Activated T-cell treated with anti-CD3 and anti-CD28 coated beads for 24 hours (primary cell): ENCODE results near the gene CLRN2.

Experiments used
- DNase-seq: peaks from one replicate; pipeline ENCODE4 v3.0.0-alpha.2; 2020; ENCODE audit warnings: low read depth

Gene CLRN2, protein sequence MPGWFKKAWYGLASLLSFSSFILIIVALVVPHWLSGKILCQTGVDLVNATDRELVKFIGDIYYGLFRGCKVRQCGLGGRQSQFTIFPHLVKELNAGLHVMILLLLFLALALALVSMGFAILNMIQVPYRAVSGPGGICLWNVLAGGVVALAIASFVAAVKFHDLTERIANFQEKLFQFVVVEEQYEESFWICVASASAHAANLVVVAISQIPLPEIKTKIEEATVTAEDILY

DNA sequence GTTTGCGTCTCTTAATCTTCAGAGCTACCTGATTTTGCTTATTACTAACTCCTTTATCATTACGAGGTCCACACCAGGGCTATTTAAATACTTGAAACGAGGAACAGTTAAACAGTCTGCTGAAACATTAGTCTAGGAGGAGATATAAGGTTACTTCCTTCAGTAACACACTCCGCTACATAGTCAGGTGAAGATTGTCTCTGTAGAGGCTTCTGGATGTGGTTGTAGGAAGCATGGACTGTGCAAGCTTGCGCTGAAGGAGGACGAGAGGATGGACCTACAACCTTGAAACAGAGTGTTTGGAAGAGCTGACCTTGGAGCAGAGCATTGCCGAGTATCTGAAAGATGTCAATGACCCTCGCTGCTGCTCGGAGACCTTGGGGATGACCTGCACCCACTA, at the start of gene CLRN2:
Gene CLRN2, plus strand, starts transcription at position 301 of the 400 bp plus-strand sequence. CDS start 102 bp downstream, outside the sequence.
- DNase-seq: no peak

DNA sequence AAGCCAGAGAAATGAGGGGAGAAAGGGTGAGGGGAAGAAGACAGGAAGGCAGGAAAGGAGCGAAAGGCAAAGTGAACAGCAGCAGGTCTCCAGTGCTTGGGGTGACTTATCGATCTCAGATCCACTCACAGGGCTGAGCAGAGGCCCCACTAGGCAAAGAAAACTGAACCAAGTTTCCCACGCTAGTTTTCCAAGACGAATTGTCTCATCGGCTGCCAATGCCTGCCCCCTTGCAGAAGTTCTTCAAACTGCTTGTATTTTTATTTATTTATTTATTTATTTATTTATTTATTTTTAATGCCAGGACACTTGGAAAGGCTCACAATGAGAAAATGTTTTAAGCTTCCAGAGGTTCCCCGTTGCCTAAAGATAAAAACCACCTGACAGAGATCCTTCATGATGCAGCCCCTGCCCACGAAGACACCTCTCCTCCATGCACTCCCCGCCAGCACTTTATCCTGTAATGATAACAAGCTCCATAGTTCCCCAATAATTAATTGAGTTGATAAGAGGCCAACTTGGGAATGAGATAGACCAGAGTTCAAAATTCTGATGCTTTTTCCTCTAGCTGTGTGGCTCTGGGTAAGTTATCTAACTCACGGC, 46.2 kb upstream of the CLRN2 start:
- no peak for DNase-seq

DNA sequence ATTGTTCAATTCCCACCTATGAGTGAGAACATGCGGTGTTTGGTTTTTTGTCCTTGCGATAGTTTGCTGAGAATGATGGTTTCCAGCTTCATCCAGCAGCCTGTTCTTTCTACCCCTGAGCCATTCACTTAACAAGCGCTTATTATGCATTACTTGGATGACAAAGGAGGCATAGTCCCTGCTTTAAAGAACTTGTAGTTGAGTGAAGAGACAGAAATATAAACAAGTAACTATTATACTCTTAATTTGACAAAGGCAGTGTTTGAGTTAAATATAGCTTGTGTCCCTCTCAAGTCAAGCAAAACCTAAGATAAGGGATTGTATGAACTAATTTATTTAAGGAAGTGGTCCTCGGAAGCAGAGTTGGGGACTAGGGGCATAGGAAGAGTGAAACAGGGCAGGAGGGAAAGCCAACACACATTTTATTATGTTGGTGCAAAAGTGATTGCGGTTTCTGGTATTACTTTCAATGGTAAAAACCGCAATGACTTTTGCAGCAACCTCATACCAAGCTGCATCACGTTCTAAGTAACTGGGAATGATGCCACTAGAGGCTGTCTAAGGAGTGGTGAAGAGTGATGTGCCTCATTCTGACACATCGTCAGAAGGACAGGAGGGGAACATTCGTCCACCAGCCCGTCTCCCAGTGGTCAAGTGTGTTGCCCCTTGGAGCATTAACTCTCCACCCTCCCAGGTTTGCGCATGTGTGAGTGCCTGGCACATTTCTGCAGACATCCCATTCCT, 44.9 kb upstream of the CLRN2 start:
- DNase-seq: no peak

DNA sequence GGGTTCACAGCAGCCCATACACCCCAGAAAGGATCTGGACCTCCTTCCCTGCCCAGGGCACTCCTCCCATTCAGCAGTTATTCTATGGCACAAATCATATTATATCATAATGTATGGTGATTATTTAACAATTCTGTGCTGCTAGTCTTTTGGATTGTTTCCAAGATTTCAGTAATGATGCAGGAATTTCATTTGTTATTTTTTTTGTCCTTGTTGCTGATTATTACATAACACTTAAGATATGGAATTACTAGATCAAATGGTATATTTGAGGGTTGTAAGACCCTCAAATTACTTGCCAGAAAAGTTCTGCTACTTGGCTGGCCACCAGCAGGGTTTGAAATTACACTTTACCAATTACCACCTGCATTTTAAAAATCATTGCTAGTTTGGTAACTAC, 39.5 kb upstream of the CLRN2 start:
- DNase-seq: no peak

DNA sequence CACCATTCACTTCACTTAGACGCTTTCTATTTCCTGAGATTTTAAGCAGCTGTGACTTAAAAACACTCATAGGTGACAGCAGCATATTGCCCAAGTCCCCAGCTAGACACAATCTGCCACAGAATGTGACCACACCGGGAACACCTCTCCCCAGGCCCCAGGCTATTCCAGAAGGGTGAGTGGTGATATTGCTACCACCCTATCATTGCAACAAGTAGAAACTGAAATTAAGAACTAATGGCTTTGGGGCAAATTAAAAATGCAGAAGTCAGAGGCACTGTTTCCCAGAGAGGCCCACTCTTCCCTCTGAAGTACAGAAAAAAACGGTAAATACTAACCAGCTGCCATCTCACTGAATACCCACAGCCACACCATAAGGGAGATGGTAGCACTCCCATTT, 38.1 kb upstream of the CLRN2 start:
- DNase-seq: no peak

DNA sequence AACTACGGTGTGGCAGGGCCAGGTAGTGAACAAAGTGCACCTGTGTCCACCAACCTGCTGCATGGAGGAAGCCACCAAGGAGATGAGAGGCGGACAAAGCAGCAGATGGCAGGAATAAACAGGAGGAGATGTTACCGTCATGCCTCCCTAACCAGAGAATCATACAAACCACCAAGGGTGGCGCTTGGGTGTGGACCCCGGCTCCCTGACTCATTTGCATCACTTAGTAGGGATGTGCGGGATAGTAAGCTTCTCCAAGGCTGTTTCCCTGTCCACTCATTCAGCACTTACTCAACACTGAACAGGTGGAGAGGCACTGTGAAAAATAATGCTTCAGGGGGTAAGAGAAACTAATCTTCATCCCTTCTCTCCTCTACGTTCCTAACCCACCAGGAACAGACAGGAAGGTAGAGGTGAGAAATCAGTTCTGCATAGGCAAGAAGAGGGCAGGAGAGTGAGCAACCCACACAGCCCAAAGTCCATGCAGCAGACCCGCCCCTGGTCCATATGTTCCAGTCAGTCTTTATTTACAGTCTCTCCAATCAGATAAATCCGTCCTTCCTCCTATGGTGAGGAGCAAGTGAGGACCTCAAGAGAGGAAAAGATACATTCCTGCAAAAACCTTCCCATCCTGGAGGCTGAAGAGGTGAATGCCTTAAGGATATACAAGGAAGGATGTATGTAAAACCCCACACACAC, 37.0 kb upstream of the CLRN2 start:
- DNase-seq: no peak

DNA sequence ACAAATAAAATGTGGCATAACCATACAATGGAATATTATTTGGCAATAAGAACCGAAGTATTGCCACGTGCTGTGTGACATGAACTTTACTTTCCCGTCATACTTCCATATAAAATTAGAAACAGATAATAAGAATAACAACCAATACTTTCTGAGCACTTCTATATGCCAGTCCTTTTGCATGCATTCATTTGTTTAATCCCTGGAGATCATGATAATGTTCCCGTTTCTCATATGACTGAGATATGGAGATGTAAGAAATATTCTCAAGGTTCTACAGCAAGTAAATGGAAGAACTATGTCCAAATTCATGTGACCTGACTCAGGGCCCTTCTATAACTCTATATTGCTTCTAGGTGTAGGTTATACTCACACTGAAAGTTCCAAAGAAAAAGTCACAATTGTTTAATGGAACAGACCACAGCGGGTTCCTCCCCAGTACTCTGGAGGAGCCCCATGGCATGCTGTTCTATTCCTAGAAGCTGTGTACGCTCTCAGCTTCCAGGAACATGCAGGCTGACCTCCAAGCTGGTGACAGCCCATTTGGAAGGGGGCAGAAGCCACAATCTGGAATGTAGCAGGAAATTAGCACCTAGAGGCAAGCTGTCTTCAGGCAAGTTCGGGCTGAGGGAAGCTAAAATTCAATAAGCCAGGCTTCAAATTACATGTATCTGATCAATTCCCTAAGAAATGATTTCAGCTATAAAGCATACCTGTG, 34.6 kb upstream of the CLRN2 start:
- DNase-seq: no peak

DNA sequence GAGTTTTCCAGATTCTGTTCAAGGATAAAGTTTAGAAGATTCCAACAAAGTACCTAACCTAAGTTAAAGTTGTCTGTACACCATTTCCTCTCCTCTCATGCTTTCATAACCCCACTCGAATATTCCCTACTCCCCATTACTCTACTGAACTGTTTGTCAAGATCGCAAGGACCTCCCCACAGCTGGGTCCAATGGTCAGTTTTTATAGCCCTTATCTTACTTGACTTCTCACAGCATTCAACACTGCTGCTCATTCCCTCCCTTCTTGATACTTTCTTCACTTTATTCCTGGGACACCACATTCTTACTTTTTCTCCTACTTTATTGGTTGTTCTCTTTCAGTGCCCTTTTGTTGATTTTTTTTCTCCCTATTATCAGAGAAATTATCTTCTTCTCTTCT, 34.0 kb upstream of the CLRN2 start:
- no peak for DNase-seq

DNA sequence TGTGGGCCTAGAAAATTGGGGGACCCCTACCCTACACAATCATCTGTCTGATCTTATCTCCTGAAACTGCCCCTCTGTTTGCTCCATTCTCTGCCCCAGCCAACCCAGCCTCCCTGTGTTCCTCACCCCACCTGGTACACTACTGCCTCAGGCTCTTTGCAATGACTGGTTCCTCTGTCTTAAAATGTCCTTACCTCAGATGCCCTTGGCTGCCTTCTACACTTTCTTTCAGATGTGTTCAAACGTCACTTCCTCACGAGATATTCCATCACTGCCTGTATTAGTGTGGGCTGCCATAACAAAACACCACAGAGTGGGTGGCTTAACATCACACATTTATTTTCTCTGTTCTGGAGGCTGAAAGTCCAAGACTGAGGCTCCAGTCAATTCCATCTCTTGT, 32.2 kb upstream of the CLRN2 start:
- no peak for DNase-seq

DNA sequence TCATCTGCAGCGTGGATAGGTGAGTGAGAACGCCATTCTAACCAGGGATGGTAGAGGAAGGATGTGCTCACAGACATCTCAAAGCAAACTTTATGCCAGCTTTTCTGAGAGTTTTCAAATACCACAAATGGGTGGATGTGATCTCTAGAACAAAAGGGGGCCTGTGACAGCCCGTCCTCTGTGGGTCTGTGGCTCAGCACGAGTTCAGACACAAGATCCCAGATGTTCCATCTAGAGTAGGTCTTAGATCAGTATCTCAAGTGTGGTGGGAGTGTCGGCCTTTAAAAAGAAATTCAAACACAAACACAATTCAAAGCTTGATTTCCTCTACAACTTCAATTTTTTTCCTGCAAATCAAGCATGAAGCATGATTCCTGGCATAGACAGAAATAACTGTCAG, 25.8 kb upstream of the CLRN2 start:
- DNase-seq: no peak

DNA sequence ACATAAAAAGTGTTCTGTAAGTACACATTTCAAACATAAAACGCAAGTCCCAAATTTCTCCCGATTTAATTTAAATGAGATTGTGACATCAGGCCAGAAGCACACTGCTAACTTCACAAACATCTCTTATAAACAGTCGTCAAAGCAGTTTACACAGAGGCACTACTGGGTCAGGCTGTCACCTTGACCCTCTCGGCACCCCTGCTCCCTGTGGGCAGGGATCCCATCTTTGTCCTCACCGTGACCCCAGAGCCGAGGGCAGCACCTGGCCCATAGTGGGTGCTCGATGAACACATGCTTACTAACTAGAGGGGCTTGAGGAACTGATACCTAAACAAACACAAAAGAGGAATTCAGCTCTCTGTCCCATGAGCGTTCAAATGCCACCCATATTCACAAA, 25.2 kb upstream of the CLRN2 start:
- no peak for DNase-seq

DNA sequence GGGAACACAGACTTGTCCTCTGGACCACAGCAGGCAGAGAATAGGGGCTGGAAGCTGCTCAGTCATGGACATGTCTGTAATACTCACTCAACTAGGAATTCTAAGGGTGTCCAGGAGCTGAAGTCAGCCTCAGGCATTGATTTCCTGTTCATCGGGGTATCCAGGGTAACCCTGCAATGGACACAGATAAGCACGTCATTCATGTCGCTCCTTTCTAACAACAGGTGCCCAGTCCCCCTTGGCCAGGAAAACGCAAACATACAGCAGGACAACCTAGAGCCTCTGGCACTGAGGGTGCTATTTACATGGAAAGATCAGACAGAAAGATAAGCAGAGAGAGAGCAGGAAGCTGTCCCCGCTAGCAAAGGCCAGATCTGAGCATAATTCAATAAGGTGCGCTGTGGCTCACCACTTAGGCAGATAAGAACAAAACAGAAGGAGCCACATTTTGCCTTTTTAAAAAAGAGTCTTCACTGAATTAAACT, 24.3 kb upstream of the CLRN2 start:
- DNase-seq: no peak

DNA sequence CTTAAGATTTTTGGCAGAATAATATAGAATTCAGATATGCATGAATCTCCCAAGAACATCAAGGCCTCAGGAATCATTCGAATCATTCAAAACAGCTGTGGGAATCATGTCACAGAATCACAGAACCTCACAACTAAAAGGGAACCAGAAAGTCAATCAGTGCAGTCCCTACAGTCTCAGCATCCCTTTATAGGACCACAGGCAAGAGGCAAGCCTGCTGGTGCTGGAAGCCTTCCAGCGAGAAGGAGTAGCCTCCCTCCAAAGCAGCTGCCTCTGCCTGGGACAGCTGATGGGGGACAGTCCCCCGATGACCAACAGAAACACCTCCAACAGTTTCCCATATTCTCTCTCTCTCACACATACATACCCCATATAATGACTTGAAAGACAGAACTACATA, 23.8 kb upstream of the CLRN2 start:
- DNase-seq: no peak

DNA sequence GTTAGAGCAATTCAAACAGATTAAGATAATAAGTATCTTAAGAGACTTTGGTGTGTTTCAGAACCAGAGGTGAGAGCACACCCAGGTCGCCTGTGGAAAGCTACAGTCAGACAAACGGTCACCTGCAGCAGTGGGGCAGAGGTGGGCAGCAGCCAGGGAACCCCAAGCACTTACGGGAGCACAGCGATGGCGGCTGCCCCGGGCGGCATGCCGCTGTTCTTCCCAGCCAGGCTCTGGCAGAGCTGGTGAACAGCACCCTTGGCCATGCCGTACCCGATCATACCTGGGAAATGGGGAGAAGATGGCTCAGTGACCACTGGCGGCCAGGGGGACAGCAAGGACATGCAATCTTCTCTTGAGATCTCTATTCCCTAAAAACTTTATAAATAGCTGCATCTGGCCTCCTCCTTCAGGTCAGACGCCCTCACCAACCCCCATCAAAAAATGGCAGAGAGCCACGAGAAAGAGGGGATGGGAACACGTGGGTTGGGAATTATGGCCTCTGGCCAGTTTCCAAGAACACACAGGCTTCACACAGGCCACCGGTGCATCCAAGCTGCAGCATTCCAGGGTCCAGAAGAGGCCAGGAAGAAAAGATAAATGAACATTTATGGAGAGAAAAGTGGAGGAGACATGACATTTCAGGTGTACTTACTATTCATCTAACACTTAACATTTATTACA, 22.8 kb upstream of the CLRN2 start:
- no peak for DNase-seq

DNA sequence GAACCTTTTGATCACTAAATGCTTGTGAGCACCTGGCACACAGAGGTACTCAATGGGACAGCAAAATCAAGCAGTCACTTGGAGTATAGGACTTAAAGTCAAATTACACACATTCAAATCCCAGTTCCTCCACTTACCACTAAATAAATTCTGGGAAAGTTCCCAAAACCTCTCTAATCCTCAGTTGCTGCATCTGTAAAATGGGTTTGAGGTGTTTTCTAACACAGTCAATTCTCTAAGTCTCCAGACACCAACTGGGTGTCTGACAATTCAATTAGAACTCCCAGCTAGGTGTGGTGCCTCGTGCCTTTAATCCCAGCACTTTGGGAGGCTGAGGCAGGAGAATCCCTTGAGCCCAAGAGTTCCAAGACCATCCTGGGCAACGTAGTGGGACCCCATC, 22.1 kb upstream of the CLRN2 start:
- no peak for DNase-seq

DNA sequence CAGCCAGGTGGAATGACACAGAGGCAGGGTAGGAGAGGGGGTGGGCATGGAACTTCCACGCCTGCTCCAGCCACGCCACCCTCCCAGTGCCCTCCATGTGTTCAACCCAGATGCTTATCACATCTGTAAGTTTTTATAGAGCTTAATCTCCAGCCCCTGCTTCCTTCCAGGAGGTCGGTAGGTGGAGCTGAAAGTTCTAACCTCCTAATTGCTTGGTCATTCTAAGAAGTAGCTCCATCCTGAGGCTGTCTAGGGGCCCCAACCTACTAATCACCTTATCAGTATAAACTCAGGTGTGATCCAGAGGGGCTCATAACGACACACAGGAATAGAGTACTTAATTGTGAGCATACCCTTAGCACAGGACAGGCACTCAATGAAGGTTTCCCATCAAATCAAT, 21.3 kb upstream of the CLRN2 start:
- DNase-seq: no peak

DNA sequence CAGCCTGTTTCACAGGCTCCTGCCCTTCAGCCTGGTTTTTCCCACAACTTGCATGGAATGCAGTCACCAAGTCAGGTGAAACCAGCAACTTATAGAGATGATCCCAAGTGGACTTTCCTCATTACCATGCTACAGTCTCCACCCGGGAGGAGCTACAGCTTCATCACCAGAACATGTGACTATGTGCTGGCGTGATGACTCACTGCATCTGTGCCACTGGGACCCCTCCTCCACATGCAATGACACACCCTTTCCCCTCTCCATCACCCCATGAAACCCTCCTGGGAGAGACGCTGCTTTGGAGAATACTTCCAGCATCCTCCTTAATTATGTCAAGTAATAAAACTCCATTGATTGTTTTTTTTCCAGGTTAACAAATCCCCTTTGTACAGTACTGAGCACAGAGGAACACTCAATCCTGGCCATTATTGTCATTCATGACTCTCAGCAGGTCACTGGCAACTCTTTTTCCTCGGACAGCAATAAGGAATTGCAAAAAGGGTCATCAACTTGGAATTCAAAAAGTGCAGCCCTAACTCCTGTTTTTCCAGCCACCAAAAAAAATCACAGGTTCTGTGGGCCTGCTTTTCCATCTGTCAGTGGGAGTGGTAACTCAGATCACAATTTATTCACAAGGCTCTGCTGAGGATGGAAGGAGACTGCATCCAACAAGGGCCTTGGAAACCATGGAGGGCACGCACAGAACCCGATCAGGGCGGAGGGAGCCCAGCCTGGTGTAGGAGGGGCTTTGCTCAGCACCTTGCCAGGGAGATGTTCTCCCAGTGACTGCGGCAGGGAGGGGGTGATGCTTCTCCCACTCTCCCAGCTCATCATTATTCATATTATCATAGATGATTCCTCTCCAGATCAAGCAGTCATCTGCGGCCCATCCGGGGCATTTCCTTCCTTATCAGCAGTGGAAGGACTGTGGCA, 20.4 kb upstream of the CLRN2 start:
- DNase-seq: no peak

DNA sequence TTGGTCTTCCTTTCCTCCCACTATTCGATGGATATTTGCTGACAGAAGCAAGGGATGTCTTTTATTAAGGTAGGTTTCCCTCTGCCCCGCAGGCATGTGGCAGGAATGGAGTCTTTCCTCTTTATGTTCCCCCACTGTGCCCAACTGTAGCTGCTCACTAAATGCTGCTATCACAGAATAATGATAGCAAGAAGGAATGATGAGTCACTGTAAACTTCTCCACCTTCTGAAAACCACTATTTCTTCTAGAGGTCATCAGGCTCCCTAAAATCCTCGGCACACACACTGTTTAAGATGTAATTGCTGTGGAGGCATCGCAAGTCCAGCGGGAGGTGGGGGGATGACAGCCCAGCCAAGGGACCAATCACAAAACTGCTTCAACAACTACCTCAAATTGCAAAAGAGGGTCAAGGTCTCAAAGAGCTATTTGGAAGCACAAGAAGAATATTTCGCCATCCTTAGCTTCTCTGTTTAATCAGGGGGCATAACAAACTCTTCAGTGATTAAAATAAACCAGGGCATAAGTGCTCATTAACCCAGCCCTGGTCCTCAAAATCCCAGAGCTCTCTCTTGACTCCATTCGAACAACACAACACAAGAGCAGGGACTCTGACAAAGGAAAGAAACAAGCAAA, 17.0 kb upstream of the CLRN2 start:
- no peak for DNase-seq

DNA sequence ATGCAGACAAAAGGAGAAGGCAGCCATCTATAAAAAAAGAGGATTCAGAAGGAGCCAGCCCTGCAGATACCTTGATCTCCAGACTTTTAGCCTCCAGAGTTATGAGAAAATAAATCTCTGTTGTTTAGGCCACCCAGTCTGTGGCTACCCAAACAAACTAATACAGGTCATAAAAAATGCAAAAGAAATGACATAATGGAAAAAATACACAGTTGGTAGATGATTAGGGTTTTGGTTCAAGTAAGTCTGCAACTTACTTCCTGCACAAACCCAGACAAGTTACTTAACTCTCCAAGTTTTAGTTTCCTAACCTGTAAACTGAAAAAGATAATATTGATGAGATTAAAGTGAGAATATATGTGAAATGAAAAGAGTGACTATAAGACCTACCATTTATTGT, 14.4 kb upstream of the CLRN2 start:
- no peak for DNase-seq

DNA sequence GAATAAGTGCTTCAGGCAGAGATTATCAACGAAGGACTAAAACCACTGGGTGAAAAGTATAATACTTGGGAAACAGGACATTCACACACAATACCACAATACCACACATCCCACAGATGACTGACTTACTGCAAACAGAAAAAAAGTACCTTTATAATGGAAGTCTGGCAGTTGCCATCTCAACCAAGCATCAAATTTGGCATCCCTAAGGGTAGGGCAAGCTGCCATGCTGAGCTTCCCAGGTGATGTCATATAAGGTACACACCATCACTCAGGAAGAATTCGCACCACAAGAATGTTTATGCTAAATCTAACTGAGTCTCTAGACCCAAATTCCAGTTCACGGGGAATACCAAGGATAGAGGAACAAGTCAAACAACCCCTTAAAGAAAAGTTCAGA, 12.2 kb upstream of the CLRN2 start:
- DNase-seq: no peak
